Stimulated activated naive CD8-positive, alpha-beta T cell treated with anti-CD3 and anti-CD28 coated beads, Interleukin-15, Interleukin-2, amounts not matched to agents 100 U/mL and 50 U/mL, for 24 hours (primary cell): ENCODE results near the gene NEUROD4.

ENCODE experiments used
- ATAC-seq: fragments of 150-1000 bp; cut with Tn5 transposase; one replicate; pipeline ENCODE4 v1.10.0; 2021
- DNase-seq: peaks from one replicate; pipeline ENCODE4 v3.0.0; 2021

The NEUROD4 gene

DNA sequence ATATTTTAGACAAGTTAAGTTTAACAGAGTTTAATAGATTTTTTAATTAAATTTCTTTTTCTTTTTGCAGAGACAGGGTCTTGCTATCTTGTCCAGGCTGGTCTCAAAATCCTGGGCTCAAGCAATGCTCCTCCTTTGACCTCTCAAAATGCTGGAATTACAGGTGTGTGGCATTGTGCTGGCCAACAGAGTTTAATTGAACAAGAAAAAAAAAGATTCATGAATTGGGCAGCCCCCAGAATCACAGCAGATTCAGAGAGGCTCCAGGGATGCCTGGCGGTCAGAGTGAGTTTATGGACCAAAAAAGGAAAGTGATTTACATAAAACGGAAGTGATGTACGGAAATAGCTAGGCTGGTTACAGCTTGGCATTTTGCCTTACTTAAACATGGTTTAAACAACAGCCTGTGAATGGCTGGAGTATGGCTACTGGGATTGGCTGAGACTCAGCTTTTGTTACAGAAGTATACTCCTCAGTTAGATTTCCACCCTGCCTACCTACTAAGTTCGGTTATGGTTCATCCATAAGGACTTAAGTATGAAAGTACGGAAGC lies 20.7 kb upstream of the NEUROD4 start:
- ATAC-seq, result no peak
- no peak for DNase-seq

GRCh38 chr12:55001198-55001868 lies 18.4 kb upstream of the NEUROD4 start:
- ATAC-seq (no peak), DNase-seq (no peak)

DNA sequence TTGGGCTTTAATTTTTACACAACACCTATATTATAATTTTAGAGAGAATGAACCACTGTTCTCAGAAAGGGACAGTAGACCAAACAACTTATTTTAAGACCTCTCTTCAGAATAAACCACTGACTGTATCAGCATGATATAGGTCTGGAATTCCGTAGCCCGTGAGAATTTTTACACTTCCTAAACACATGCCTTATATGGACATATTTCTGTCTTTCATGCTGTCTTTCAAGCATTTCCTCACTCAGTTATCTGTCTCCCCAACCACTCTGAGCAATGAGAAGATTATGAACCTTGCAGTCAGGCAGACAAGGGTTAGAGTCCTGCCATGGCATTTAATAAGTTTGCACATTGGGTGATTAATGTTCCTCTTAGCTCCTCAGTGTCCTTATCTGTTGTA lies 17.4 kb upstream of the NEUROD4 start:
- DNase-seq (no peak), ATAC-seq (no peak)

- ATAC-seq, result no peak
- no peak for DNase-seq
Observed at GRCh38 chr12:55008944-55009585, 10.7 kb upstream of the NEUROD4 start.

DNA sequence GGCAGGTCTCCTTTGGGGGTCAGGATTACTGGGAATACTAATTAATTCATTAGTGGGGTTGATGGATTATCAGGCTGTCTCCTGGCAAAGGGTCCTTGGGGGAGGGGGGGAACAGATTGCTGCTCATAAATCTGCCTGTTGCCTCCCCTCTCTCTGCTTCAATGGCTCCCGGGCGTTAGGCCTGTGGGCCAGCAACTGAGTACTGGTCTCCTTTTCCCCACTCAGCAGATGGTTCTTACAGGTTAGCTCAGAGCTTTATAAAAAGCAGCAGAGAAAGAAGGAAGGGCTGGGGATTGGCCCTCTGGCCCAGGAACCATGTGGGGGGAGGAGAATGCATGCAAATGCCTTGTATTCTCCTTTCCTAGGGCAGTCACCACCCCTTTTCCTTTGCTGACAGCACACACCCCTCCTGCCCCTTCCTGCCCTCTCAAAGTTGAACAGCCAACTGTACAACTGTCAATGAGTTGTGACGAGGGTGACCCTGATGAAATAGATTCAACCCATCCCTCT lies 2.3 kb upstream of the NEUROD4 start:
- DNase-seq (no peak), ATAC-seq (no peak)

GRCh38 chr12:55024575-55024974 lies 4.8 kb downstream of the NEUROD4 start:
- ATAC-seq, result no peak

DNA sequence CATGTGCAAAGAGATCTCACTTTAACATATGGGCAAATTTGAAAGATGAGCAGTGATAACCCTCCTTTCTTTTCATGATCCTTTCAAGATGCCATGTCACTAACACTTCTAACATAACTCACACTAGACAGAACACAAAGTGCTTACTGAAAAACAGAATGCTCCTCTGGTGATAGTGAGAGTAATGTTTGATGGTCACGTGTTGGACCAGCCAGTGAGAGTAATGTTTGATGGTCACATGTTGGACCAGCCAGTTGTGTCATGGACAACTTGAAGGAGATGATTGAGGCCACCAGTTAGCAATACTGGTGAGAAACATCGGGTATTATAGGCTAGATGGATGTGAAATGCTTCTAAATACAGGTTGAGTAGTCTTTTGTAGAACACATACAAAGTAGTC lies 5.7 kb downstream of the NEUROD4 start:
- DNase-seq (no peak), ATAC-seq (no peak)

More at GRCh38 chr12:55024575-55024974, 4.8 kb downstream of the NEUROD4 start:
- DNase-seq, result no peak

DNA sequence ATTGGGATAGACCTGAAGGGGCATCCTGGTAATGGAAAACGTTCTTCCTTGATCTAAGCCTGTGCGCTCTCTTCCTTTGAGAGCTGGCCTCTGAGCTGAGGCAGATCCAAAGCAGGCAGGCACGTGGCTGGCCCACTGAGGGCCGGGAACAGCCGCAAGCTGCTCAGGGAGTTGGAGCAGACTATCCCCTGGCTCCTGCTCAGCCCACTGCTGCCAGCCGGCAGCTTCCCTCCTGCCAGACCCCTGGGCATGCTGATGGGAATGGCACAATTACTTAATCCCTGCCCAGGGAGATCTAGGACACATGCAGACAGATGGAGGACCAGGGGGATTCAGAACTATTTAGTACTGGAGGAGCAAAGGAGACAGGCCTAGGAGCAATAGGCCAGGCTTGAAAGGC lies 14.4 kb downstream of the NEUROD4 start:
- DNase-seq (no peak), ATAC-seq (no peak)

DNA sequence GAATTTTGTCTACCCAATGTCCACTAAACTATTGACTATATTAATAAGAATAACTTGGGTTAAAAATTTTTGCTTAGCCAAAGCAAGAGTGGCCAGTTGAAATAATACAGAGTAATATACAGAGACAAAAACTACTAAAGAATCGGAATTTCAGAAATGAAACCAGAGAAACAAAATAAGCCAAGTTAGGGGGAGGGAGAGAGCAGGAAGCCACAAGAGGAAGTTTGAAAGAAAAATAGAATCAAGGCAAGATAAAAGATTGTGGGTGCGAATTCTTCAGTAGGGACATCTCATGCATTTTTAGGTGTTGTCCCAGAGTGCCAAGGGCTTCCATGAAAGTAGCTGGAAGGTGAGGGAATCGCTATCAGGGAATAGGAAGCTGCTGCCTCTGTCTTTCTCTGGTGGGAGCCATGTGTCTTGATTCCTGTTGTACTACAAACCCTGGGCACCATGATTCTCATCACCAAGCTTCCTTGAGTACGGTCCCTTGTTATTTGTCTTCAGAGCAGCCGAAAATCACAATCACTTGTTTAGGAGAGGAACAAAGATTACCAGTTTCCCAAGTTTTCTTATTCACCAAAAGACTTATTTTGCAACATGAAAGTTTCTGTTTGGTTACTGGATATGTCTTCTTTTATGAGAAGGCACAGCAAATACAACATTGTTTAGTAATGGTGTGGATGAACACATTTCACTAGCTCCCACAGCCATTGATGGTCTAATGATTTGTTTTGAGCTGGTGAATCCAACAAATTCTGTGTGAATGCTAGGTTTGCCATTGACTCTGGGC lies 16.7 kb downstream of the NEUROD4 start:
- no peak for DNase-seq
- ATAC-seq, result no peak

DNA sequence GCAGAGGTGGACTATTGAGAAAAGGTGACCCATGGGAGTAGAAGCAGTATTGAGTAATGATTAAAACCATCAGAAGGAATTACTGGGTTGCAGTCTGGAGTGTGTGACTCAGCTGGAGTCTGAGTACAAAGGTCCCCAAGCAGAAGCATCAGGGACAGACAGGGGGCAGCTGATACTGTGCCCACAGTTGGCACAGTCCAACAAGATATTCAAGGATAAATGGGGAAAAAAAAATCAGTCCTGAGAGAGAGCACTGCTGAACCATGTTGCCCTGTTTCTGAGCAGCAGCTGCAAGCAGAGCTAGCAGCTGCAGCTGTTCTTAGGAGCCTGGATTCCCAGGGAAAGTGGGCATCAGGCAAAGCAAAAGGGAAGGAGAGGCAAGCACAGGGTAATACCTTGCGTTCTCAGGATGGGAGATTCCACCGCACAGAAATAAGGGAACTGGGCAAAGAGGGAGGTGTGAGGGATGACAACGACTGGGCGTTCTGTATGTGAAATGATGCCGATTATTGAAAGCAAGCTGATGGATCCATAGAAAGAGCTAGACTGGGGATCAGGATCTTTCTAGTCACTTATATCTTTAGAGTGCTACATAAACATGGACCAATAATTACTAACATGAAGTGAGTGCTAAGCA lies 17.7 kb downstream of the NEUROD4 start:
- ATAC-seq (no peak), DNase-seq (no peak)

- ATAC-seq (no peak), DNase-seq (no peak)
Observed at GRCh38 chr12:55039395-55040354, 19.9 kb downstream of the NEUROD4 start.

DNA sequence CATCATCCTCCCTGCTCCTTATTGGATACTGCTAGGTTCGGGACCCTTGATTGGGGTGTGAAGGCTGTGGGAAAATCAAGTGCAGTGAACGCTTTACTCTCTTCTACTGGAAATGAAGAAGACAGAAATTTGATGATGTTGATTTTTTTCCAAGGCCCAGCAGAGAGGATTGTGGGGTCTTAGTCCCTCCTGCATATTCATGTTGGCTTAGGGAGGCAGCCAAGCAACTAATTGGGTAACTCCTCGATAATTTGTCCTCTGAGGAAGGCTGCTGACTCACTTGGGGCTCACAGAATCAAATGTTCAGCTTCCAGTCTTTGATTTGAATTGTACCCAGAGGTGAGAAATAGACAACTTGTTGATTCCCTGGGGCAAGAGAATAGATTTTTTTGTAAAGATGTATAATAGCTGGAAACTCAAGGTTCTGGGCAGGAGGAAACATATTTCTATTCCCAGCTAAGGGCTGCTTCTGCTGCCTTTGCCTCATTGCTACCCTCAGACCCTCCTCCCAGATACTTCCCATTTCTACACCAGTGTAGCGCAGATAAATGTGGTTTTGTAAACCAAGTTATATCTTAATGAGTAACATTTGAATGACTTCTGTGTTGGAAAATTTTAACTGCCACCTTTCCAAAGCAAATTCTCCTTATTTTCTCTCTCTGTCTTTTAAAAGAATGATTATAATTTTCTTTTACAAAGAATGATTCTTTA lies 21.7 kb downstream of the NEUROD4 start:
- ATAC-seq, result no peak
- DNase-seq, result no peak

DNA sequence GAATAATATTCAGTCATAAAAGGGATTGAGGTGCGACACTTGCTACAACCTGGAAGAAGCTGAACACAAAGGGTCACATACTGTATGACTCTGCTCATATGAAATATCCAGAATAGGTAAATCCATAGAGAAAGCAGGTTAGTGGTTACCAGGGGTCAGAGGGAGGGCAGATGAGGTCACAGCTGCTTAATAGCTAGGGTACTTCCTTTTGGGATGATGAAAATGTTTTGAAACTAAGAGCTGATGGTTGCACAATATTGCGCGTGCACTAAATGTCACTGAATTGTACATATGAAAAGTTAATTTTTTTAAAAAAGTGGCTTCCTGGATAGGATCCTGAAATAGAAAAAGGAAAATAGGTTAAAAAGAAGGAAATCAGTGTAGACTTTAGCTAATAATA lies 23.8 kb downstream of the NEUROD4 start:
- DNase-seq (no peak), ATAC-seq (no peak)

- no peak for ATAC-seq
Observed at GRCh38 chr12:55044135-55044534, 24.4 kb downstream of the NEUROD4 start.

DNA sequence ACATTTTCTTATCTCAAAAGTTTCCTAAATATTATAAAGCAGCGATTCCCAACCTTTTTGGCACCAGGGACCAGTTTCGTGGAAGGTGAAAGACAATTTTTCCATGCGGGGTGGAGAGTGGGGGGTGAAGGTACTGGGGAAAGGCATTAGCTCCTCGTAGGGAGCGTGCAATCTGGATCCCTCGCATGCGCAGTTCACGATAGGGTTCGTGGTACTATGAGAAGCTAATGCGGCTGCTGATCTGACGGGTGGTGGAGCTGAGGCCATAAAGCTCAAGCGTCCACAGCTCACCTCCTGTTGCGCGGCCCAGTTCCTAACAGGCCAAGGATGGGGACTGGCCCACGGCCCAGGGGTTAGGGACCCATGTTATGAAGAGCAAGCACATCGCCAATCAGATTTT lies 29.9 kb downstream of the NEUROD4 start:
- no peak for DNase-seq
- ATAC-seq, result no peak

More at GRCh38 chr12:55044135-55044534, 24.4 kb downstream of the NEUROD4 start:
- no peak for DNase-seq

DNA sequence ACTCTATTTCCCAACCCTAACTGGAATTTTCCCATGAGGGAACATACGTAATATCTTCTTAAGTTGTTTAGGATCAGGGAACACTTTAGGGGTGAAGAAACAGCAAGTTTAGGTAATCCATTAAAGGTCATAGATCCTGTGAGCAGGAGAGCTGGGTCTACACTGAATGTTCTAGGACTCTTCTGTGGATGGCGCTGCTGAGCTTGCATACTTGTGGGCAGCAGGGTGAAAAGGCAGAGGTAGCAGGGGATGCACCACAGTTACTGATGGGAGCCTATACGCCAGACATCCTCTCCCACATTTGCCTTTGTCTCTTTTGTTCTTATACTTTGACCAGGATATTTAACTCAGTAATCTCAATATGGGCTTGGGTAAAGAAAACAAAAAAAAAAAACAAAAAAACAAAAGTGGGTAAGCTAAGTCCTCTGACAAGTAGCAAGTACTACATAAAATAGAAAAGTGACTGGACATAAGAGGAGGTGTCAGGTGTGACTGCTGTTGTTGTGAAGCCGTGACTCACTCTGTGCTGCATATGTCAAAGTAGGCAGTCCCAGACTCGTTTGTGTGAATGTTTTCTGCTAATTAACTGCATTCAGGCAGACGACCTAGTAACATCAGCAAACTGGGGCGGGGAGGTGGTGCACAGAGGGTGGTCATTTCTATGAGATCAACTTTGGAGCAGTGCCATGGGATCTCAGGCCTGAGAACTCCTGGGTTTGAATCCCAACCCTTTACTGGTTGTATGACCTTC lies 31.6 kb downstream of the NEUROD4 start:
- ATAC-seq, result no peak
- DNase-seq, result no peak

GRCh38 chr12:55057481-55057880 lies 37.7 kb downstream of the NEUROD4 start:
- DNase-seq, result no peak
- ATAC-seq, result no peak

- ATAC-seq, result no peak
- DNase-seq, result no peak
Observed at GRCh38 chr12:55058082-55058481, 38.3 kb downstream of the NEUROD4 start.

- DNase-seq (no peak), ATAC-seq (no peak)
Observed at GRCh38 chr12:55058776-55059175, 39.0 kb downstream of the NEUROD4 start.

GRCh38 chr12:55060470-55060869 lies 40.7 kb downstream of the NEUROD4 start:
- peak; percentile 35 for DNase-seq
- ATAC-seq, result peak; percentile 98
